Measurements from ENCODE around the gene GFER.

The GFER gene

DNA sequence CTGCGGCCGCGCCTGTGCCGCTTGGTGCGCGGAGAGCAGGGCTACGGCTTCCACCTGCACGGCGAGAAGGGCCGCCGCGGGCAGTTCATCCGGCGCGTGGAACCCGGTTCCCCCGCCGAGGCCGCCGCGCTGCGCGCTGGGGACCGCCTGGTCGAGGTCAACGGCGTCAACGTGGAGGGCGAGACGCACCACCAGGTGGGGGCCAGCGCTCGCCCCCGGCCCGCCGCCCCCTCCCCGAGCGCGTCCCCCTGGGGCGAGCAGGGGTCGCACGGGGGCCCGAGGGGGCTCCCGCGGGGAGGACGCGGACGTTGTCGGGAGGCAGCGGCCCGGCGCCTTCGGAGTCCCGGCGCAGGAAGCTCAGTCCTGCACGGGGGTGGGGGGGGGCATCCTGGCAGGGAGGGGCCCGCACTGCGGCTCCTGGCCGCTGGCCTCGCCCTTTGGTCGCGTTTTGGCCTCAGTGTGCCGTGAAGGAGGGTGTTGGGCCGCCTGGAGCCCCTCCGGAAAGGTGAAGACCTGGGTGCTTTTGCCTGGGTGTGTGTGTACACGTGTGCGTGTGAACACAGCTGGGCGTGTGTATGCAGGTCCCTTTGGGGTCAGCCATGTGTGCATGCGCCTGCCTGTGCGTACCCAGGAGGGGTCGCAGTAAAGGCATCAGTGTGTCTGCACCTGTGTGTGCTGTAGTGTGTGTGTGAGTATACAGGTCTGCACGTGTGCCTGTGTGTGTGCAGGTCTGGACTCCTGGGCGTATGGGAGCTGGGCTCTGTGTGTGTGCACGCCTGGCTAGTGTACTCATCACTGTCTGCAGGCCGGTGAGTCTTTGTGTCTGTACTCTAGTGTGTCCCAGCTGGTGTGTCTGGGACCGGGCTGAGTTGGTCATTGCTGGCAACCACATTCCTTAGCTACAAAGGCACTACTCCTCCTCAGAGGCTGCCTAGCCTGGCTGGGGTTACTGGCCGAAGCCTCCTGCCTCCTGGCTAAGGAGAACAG is 43.3 kb downstream of the GFER start:
- peak; percentile 7 for ATAC-seq
- TF ChIP-seq, protein P1, sequence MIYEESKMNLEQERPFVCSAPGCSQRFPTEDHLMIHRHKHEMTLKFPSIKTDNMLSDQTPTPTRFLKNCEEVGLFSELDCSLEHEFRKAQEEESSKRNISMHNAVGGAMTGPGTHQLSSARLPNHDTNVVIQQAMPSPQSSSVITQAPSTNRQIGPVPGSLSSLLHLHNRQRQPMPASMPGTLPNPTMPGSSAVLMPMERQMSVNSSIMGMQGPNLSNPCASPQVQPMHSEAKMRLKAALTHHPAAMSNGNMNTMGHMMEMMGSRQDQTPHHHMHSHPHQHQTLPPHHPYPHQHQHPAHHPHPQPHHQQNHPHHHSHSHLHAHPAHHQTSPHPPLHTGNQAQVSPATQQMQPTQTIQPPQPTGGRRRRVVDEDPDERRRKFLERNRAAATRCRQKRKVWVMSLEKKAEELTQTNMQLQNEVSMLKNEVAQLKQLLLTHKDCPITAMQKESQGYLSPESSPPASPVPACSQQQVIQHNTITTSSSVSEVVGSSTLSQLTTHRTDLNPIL (CRISPR knock-in tag; IDR thresholded peaks at IDR 0.05; ENCODE audit: low read depth): no peak
- TF ChIP-seq PPARA (CRISPR knock-in tag; IDR thresholded peaks at IDR 0.05; ENCODE audit: borderline replicate concordance): no peak
- no peak for TF ChIP-seq POU6F1 (CRISPR knock-in tag; IDR thresholded peaks at IDR 0.05; ENCODE audit: borderline replicate concordance, low read depth)
- no peak for TF ChIP-seq ZNF565 (CRISPR knock-in tag; conservative IDR thresholded peaks at IDR 0.05; ENCODE audit: low read depth)
- no peak for TF ChIP-seq ISL1 (CRISPR knock-in tag; IDR thresholded peaks at IDR 0.05)
- no peak for TF ChIP-seq ZFP30 (CRISPR knock-in tag; IDR thresholded peaks at IDR 0.05)
- TF ChIP-seq CSDC2 (CRISPR knock-in tag; IDR thresholded peaks at IDR 0.05): no peak
- TF ChIP-seq BACH2 (CRISPR knock-in tag; IDR thresholded peaks at IDR 0.05; ENCODE audit: borderline replicate concordance): no peak
- no peak for TF ChIP-seq GLIS3 (CRISPR knock-in tag; IDR thresholded peaks at IDR 0.05)
- no peak for TF ChIP-seq OSR1 (CRISPR knock-in tag; IDR thresholded peaks at IDR 0.05)
- TF ChIP-seq ZNF8 (CRISPR knock-in tag; IDR thresholded peaks at IDR 0.05): no peak
- TF ChIP-seq ZNF70 (CRISPR knock-in tag; IDR thresholded peaks at IDR 0.05): no peak
- no peak for TF ChIP-seq ESRRG (CRISPR knock-in tag; IDR thresholded peaks at IDR 0.05)
- TF ChIP-seq, protein P2, sequence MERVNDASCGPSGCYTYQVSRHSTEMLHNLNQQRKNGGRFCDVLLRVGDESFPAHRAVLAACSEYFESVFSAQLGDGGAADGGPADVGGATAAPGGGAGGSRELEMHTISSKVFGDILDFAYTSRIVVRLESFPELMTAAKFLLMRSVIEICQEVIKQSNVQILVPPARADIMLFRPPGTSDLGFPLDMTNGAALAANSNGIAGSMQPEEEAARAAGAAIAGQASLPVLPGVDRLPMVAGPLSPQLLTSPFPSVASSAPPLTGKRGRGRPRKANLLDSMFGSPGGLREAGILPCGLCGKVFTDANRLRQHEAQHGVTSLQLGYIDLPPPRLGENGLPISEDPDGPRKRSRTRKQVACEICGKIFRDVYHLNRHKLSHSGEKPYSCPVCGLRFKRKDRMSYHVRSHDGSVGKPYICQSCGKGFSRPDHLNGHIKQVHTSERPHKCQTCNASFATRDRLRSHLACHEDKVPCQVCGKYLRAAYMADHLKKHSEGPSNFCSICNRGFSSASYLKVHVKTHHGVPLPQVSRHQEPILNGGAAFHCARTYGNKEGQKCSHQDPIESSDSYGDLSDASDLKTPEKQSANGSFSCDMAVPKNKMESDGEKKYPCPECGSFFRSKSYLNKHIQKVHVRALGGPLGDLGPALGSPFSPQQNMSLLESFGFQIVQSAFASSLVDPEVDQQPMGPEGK (CRISPR knock-in tag; IDR thresholded peaks at IDR 0.05; ENCODE audit: borderline replicate concordance): no peak
- TF ChIP-seq ARNTL (CRISPR knock-in tag; IDR thresholded peaks at IDR 0.05; ENCODE audit: borderline replicate concordance, low read depth): no peak

DNA sequence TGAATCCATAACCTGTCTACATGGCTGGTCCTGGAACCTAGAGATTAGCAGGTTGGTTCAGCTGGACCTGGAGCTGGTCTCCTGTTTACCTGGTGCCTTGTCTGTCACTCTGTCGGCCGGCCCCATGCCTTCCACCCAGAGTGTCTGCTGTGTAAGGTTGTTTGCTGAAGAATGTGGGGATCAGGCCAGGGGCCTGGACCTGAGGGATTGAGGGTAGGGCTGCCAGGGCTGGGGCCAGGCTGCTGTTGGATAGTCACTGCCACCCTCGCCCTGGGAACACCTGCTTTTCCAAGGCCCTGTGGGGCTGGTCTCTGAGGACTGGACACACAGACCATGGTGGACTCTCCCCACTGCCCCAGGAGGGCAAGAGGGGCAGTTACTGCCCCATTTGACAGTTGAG is 44.2 kb downstream of the GFER start:
- no peak for ATAC-seq
- no peak for TF ChIP-seq POU6F1 (CRISPR knock-in tag; IDR thresholded peaks at IDR 0.05; ENCODE audit: borderline replicate concordance, low read depth)
- no peak for TF ChIP-seq ISL1 (CRISPR knock-in tag; IDR thresholded peaks at IDR 0.05)
- TF ChIP-seq, protein P3, sequence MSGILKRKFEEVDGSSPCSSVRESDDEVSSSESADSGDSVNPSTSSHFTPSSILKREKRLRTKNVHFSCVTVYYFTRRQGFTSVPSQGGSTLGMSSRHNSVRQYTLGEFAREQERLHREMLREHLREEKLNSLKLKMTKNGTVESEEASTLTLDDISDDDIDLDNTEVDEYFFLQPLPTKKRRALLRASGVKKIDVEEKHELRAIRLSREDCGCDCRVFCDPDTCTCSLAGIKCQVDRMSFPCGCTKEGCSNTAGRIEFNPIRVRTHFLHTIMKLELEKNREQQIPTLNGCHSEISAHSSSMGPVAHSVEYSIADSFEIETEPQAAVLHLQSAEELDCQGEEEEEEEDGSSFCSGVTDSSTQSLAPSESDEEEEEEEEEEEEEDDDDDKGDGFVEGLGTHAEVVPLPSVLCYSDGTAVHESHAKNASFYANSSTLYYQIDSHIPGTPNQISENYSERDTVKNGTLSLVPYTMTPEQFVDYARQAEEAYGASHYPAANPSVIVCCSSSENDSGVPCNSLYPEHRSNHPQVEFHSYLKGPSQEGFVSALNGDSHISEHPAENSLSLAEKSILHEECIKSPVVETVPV (CRISPR knock-in tag; IDR thresholded peaks at IDR 0.05): no peak
- TF ChIP-seq BACH2 (CRISPR knock-in tag; IDR thresholded peaks at IDR 0.05; ENCODE audit: borderline replicate concordance): no peak
- no peak for TF ChIP-seq TOX (CRISPR knock-in tag; IDR thresholded peaks at IDR 0.05; ENCODE audit: borderline replicate concordance)
- TF ChIP-seq OSR1 (CRISPR knock-in tag; IDR thresholded peaks at IDR 0.05): no peak
- TF ChIP-seq RARB (CRISPR knock-in tag; IDR thresholded peaks at IDR 0.05): no peak
- TF ChIP-seq ZFP30 (CRISPR knock-in tag; IDR thresholded peaks at IDR 0.05): no peak
- no peak for TF ChIP-seq ZNF8 (CRISPR knock-in tag; IDR thresholded peaks at IDR 0.05)
- TF ChIP-seq ZFP3 (CRISPR knock-in tag; IDR thresholded peaks at IDR 0.05): no peak
- TF ChIP-seq, protein P1 (CRISPR knock-in tag; IDR thresholded peaks at IDR 0.05; ENCODE audit: low read depth): no peak
- TF ChIP-seq SNAI2 (CRISPR knock-in tag; IDR thresholded peaks at IDR 0.05): no peak
- no peak for TF ChIP-seq ZC3H10 (CRISPR knock-in tag; IDR thresholded peaks at IDR 0.05)
- TF ChIP-seq ARNTL (CRISPR knock-in tag; IDR thresholded peaks at IDR 0.05; ENCODE audit: borderline replicate concordance, low read depth): no peak

Measured in SK-N-SH treated with all-trans-retinoic acid at 6 μM for 48 hours (cell line).